ENCODE data around the gene UBTF.

Gene UBTF

DNA sequence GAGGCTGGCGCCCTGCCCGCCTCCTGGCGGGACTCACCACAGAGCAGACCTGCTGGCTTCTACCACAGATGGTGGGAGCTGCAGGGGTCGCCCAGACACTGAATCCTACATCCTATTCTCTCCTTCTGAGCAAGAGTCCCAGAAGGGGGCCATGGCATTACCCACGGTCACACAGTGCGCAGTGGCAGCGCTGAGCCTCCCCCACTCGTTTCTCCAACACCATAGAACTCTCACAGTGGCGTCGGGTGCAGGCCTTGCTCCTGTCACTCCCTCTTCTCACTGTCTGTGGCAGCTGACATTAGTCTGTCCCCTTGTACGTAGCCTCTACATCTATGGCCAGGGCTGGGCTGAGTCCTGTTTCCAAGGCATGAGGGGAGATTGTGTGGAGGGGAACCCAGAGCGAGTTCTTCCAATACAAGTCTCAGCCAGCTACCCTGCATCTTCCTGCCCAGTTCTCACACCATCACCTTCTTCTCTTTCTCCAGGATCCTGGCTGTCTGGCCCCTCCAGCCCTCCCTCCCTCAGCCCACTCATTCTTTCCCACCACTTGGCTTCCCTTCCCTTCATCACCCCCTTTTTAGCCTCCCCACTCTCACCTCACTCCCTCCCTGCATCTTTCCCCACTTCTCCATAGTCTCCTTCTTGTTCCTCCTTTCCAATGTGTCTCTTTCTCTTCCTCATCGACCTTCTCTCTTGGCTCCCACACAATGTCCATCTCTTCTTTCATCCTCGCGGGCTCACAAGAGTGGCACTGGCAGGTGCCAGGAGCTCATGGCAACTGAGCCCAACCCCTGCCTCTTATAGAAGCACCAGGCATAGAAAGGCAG is 5.9 kb downstream of the UBTF start:
- no peak for DNase-seq (ENCODE audit: low spot score)

- no peak for DNase-seq (ENCODE audit: low spot score)
Measured at GRCh38 chr17:44212507-44213402, 6.7 kb downstream of the UBTF start.

DNA sequence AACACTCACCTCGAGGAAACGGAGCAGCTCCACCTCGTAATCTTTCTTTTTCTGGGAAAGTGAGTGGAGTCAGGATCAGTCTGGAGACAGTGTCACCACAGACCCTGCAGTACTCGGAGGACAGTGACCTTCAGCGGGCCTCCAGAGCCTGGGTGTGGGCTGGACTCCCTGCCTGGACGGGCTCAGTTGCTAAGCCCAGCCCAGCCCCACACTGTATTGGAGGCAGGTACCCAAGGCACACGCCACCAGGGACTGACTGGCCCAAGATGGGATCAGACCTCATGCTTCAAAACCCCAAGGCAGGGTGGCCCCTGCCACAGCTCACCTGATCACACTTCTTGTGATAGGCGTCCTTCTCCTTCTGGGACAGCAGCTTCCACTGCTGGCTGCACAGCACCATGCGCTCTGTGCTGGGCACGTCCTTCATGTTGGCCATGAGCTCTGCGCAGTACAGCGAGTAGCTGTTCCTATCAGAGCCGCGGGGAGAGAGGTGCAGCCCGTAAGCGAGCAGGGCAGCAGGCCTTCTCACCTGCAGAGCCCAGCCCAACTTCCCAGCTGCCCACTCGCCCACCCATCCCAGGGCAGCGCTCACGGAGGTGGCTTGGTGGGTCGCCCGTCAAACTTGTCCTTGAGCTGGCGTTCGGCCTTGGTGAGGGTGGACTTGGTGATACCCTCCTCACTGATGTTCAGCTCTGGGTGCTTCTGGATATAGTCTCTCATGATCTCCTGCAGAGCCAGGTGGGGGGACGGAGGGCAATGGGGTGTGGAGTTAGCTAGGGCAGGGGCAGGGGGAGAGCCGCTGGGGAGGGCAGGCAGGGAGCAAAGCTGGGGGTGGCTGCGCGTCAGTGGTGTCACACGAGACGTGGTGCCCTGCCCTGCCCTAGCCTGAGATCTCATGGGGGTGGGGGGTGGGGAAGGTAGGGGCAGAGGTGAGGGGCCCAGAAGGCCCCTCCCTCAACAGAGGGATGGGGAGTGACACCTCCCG is 7.9 kb downstream of the UBTF start:
- DNase-seq (ENCODE audit: low spot score): no peak

- peak; percentile 90 for DNase-seq (ENCODE audit: low spot score)
Measured at GRCh38 chr17:44210342-44211192, 8.9 kb downstream of the UBTF start.

GRCh38 chr17:44209786-44210341 is 9.6 kb downstream of the UBTF start:
- DNase-seq (ENCODE audit: low spot score): no peak

GRCh38 chr17:44207743-44208142 is 11.7 kb downstream of the UBTF start:
- no peak for DNase-seq (ENCODE audit: low spot score)

DNA sequence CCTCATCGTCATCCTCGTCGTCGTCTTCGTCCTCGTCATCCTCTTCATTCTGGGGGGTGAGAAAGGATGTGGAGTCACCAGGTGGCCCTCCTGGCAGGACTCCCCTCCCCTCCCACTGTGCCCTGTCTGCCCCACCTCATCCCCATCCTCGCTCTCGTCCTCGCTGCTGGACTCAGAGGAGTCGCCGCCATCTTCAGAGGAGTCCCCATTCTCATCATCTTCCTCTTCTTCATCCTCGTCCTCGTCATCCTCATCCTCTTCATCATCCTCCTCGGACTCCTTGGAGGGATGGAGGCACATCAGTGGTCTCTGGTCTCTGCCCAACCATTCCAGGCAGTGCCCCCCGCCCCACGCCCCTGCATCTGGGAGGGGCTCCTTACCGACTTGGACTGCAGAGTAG is 12.2 kb downstream of the UBTF start:
- DNase-seq (ENCODE audit: low spot score): no peak

DNA sequence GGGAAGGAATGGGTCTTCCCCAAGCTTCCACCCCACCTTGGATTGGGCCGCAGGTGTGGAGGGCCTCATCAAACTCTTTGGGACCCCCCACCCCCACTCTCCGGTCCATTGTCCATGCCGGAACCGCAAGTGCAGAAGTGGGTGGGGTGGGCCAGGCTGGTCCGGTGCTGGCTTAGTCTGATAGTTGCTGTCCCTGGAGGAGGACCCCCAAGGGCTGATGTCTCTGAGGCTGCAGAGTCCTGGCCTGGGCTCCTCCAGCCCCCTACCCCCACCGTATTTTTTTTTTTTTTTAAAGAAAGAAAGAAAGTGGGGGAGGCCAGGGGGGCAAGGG is 12.7 kb downstream of the UBTF start:
- DNase-seq (ENCODE audit: low spot score): no peak

DNA sequence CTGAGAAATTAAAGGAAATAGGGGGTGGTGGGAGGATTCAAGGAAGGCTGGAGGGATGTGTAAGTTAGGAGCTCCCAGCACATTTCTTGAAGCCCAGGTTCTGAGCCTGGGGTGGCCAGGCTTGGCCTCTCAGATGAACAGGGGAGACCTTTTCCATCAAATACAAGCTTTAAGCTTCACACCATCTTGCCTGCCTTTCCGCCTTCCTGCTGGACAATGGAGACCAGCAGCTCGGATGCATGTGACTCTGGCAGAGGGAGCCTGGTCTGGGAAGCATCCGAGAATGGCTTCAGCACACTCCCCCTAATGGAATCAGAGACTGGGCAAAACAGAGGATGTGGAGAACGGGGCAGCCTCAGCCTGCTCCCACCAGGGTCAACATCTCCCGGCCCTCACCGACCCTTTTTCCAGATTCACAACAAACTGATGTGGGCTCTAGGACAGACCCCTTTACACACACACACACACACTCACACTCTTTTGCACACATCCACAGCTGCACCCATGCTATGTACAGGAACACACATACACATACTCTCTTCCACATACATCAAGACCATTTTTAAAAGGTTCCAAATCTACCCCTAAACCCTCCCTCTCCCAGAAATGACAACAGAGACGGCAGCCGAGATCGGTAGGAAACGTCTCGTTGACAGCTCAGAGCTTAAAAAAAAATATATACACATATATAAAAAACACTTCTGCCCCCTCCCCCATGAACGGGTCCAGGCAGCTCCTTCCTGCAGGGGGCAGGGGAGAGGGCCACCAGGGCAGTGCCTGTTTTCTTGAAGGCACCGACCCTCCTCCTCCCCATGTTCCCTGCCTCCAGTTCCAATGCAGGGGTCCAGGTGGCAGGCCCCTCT is 13.3 kb downstream of the UBTF start:
- no peak for DNase-seq (ENCODE audit: low spot score)

- DNase-seq (ENCODE audit: low spot score): no peak
Measured at GRCh38 chr17:44204441-44204882, 15.0 kb downstream of the UBTF start.

- DNase-seq (ENCODE audit: low spot score): peak; percentile 43
Measured at GRCh38 chr17:44203731-44204440, 15.6 kb downstream of the UBTF start.

- no peak for DNase-seq (ENCODE audit: low spot score)
Measured at GRCh38 chr17:44202756-44203155, 16.7 kb downstream of the UBTF start.

DNA sequence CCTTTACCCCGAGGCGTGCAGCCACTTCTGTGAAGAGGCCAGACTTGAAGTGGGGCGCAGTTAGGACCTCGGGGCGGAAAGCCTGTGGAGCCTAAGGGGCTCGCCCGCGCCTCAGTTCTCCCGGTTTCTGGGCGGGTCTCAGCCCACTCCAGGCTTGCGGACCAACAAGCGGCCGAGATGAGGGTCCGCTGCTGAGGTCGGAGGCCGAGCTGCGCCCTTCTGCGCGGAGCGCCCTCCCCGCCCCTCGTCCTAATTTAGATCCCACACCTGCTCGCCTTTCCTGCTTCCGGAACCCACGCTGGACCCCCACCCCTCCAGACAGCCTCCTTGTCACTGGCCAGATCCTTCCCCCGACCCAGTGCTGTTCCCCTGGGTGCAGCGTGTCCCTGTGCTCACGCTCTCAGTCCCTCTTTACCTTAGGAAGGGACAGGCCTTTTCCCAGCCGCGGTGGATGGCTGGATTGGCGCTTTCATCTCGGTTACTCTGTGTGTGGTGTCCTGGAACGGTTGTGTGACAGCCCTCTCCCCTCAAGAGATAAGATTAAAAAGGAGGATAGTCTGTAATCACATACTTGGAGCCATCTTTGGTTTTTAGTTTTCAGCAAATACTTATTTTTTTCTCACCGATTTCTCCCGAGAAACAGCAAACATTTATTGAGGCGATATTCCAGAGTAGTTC is 18.9 kb downstream of the UBTF start:
- DNase-seq (ENCODE audit: low spot score): peak; percentile 31

GRCh38 chr17:44199553-44200477 is 19.7 kb downstream of the UBTF start, which contains the start of gene ATXN7L3:
Gene ATXN7L3 (minus strand): TSS chr17:44199884. CDS start chr17:44198070, 1,814 bp downstream.
- DNase-seq (ENCODE audit: low spot score): peak; percentile 97

- peak; percentile 40 for DNase-seq (ENCODE audit: low spot score)
Measured at GRCh38 chr17:44198721-44199552, 20.5 kb downstream of the UBTF start.

Data from Ammon's horn (tissue), 1 donor.